HepG2 (cell line): ENCODE data around the gene SLC4A9. TPM values are rescaled to one million over a fixed set of nuclear protein-coding genes. Genes with fewer than 3 reads are reported as not detected.
A peak's percentile ranks its signal among the peaks of the same experiment; 100 is the strongest.

Experiments
- EEA1 ChIP-seq: sonication (generic); formaldehyde crosslinking; IDR thresholded peaks from 2 replicates; pipeline ENCODE4 v1.5.1; 2020; ENCODE audit warnings: mild to moderate bottlenecking, missing genetic modification reagents, borderline replicate concordance
- KLF15 ChIP-seq: sonication (generic); formaldehyde crosslinking; IDR thresholded peaks from 2 replicates; pipeline ENCODE4 v1.8.1; 2023; ENCODE audit warnings: borderline replicate concordance, mild to moderate bottlenecking, inconsistent platforms, missing genetic modification reagents, mixed read lengths
- KMT2B ChIP-seq: IDR thresholded peaks from 2 replicates; pipeline ENCODE4 v1.6.1; 2016; ENCODE audit warnings: missing genetic modification reagents, missing compliant biosample characterization
- MLLT10 ChIP-seq: sonication (generic); formaldehyde crosslinking; IDR thresholded peaks from 2 replicates; pipeline ENCODE4 v1.4.0; 2020; ENCODE audit warnings: missing genetic modification reagents
- PITX1 ChIP-seq: sonication (generic); formaldehyde crosslinking; IDR thresholded peaks from 2 replicates; pipeline ENCODE4 v1.5.1; 2020; ENCODE audit warnings: mild to moderate bottlenecking, missing genetic modification reagents
- RBM39 ChIP-seq: fragments of 200-400 bp; formaldehyde crosslinking; IDR thresholded peaks from one replicate; pipeline ENCODE4 v1.6.1; 2018; ENCODE audit warnings: antibody characterized with exemption, mild to moderate bottlenecking, low read depth, low read length; ENCODE audit not compliant: poor library complexity, severe bottlenecking
- RFX5 ChIP-seq: IDR thresholded peaks from 2 replicates; pipeline ENCODE4 v1.6.1; 2011; ENCODE audit warnings: low read depth, low read length, improper control_type of control experiment
- SIX4 ChIP-seq: sonication (generic); formaldehyde crosslinking; IDR thresholded peaks from 2 replicates; pipeline ENCODE4 v1.4.0; 2020; ENCODE audit warnings: missing genetic modification reagents
- THAP11 ChIP-seq: IDR thresholded peaks from 2 replicates; pipeline ENCODE4 v1.6.1; 2016; ENCODE audit warnings: missing biosample characterization, missing genetic modification reagents
- UBTF ChIP-seq: sonication (generic); formaldehyde crosslinking; IDR thresholded peaks from 2 replicates; pipeline ENCODE4 v1.4.0; 2020; ENCODE audit warnings: mild to moderate bottlenecking, missing genetic modification reagents
- YEATS4 ChIP-seq: sonication (generic); formaldehyde crosslinking; IDR thresholded peaks from 2 replicates; pipeline ENCODE4 v1.4.0; 2020; ENCODE audit warnings: missing genetic modification reagents, borderline replicate concordance
- ZBTB26 ChIP-seq: IDR thresholded peaks from 2 replicates; pipeline ENCODE4 v1.6.1; 2016; ENCODE audit warnings: missing compliant biosample characterization, missing genetic modification reagents, borderline replicate concordance
- ZBTB44 ChIP-seq: sonication (generic); formaldehyde crosslinking; IDR thresholded peaks from 2 replicates; pipeline ENCODE4 v1.4.0; 2020; ENCODE audit warnings: missing genetic modification reagents
- ZBTB8A ChIP-seq: sonication (generic); formaldehyde crosslinking; IDR thresholded peaks from 2 replicates; pipeline ENCODE4 v1.4.0; 2020; ENCODE audit warnings: mild to moderate bottlenecking, low read depth, missing genetic modification reagents, borderline replicate concordance
- ZC3H13 ChIP-seq: sonication (generic); formaldehyde crosslinking; IDR thresholded peaks from 2 replicates; pipeline ENCODE4 v1.8.1; 2023; ENCODE audit warnings: mild to moderate bottlenecking, missing genetic modification reagents, moderate library complexity
- ZFP36L1 ChIP-seq: sonication (generic); formaldehyde crosslinking; IDR thresholded peaks from 2 replicates; pipeline ENCODE4 v1.8.0; 2022; ENCODE audit warnings: mild to moderate bottlenecking, missing genetic modification reagents, moderate library complexity
- ZFP36L2 ChIP-seq: sonication (generic); formaldehyde crosslinking; IDR thresholded peaks from 2 replicates; pipeline ENCODE4 v1.4.0; 2020; ENCODE audit warnings: missing genetic modification reagents
- ZFP90 ChIP-seq: sonication (generic); formaldehyde crosslinking; IDR thresholded peaks from 2 replicates; pipeline ENCODE4 v1.8.0; 2022; ENCODE audit warnings: missing genetic modification reagents, mild to moderate bottlenecking, inconsistent platforms, borderline replicate concordance
- ZFX ChIP-seq: sonication (generic); formaldehyde crosslinking; IDR thresholded peaks from 2 replicates; pipeline ENCODE4 v1.4.0; 2020; ENCODE audit warnings: mild to moderate bottlenecking, low read depth, missing genetic modification reagents, moderate library complexity
- ZNF17 ChIP-seq: sonication (generic); formaldehyde crosslinking; IDR thresholded peaks from 2 replicates; pipeline ENCODE4 v1.5.0; 2020; ENCODE audit warnings: mild to moderate bottlenecking, missing genetic modification reagents
- ZNF34 ChIP-seq: sonication (generic); formaldehyde crosslinking; IDR thresholded peaks from 2 replicates; pipeline ENCODE4 v1.4.0; 2020; ENCODE audit warnings: mild to moderate bottlenecking, missing genetic modification reagents, borderline replicate concordance
- ZNF367 ChIP-seq: sonication (generic); formaldehyde crosslinking; IDR thresholded peaks from 2 replicates; pipeline ENCODE4 v1.4.0; 2020; ENCODE audit warnings: missing genetic modification reagents, borderline replicate concordance
- ZNF766 ChIP-seq: sonication (generic); formaldehyde crosslinking; IDR thresholded peaks from 2 replicates; pipeline ENCODE4 v1.5.0; 2020; ENCODE audit warnings: missing genetic modification reagents, borderline replicate concordance
- ZNF781 ChIP-seq: sonication (generic); formaldehyde crosslinking; IDR thresholded peaks from 2 replicates; pipeline ENCODE4 v1.5.1; 2020; ENCODE audit warnings: borderline replicate concordance, mild to moderate bottlenecking, missing genetic modification reagents; ENCODE audit errors: not compliant biosample characterization
- polyA plus RNA-seq, 8 experiments: library from polyadenylated mRNA; depleted of rRNA in 3 of 8; stranded (reverse) in 7 of 8; unstranded in 1 of 8; fragments of >200 nt; fragmentation: Illumina TruSeq in 4 of 8; extraction: Trizol in 4 of 8; gene quantifications; 2 replicates each; pipeline versions ENCODE4 v1.2.1 to v1.2.3, GENCODE V29; 2011 to 2016; ENCODE audit warnings: low read depth in 4 of 8, missing spikeins in 1 of 8, mixed read lengths in 1 of 8; ENCODE audit not compliant: insufficient read depth in 1 of 8
- total RNA-seq, 5 experiments: library from RNA; depleted of rRNA; stranded (reverse); fragments of >200 nt; fragmentation: Illumina TruSeq; extraction: Trizol; gene quantifications; 2 replicates each; pipeline ENCODE4 v1.2.3, GENCODE V29; 2016; ENCODE audit warnings: low read depth in 1 of 5

Gene SLC4A9
- total and polyA plus RNA-seq, 2 of the 13 experiments (the other 11 are each of a cell fraction or from before 2014, with no cell fraction given), result not detected

GRCh38 chr5:140401362-140402257, 41.6 kb downstream of the SLC4A9 start, which contains the start of gene ANKHD1 (continued):
- TF ChIP-seq ZBTB8A (0 out of 2 replicates have a peak, but pooled peaks have one; percentile 72), ZNF781 (CRISPR knock-in tag) (no peak), ZNF367 (CRISPR knock-in tag) (no peak), ZBTB44 (CRISPR knock-in tag) (0 out of 2 replicates have a peak, but pooled peaks have one; percentile 48), KMT2B (CRISPR knock-in tag) (peak; percentile 61; the same call in 1 of the 2 replicates), SIX4 (no peak), YEATS4 (CRISPR knock-in tag) (0 out of 2 replicates have a peak, but pooled peaks have one; percentile 38), RFX5 (peak; percentile 56), KLF15 (CRISPR knock-in tag) (no peak), RBM39 (peak; percentile 70), ZC3H13 (CRISPR knock-in tag) (peak; percentile 92), ZNF17 (no peak), MLLT10 (CRISPR knock-in tag) (0 out of 2 replicates have a peak, but pooled peaks have one; percentile 8), ZFP36L2 (no peak), THAP11 (CRISPR knock-in tag) (peak; percentile 90), ZNF34 (CRISPR knock-in tag) (peak; percentile 59; the same call in 1 of the 2 replicates), ZNF766 (CRISPR knock-in tag) (no peak), ZFP90 (peak; percentile 84; the same call in 1 of the 2 replicates), PITX1 (CRISPR knock-in tag) (no peak; the same call in 1 of the 2 replicates), UBTF (peak; percentile 73), ZFX (CRISPR knock-in tag) (peak; percentile 82), ZBTB26 (CRISPR knock-in tag) (peak; percentile 25; the same call in 1 of the 2 replicates), EEA1 (CRISPR knock-in tag) (no peak; the same call in 1 of the 2 replicates), ZFP36L1 (CRISPR knock-in tag) (no peak)
